Measurements from ENCODE around the gene ETV1.

- no peak for TF ChIP-seq EZH2phosphoT487 (IDR thresholded peaks at IDR 0.05; ENCODE audit: low read depth, severe bottlenecking, unreplicated experiment)
- TF ChIP-seq EZH2 (IDR thresholded peaks at IDR 0.05; ENCODE audit: borderline replicate concordance) = no peak
- TF ChIP-seq, protein P1, sequence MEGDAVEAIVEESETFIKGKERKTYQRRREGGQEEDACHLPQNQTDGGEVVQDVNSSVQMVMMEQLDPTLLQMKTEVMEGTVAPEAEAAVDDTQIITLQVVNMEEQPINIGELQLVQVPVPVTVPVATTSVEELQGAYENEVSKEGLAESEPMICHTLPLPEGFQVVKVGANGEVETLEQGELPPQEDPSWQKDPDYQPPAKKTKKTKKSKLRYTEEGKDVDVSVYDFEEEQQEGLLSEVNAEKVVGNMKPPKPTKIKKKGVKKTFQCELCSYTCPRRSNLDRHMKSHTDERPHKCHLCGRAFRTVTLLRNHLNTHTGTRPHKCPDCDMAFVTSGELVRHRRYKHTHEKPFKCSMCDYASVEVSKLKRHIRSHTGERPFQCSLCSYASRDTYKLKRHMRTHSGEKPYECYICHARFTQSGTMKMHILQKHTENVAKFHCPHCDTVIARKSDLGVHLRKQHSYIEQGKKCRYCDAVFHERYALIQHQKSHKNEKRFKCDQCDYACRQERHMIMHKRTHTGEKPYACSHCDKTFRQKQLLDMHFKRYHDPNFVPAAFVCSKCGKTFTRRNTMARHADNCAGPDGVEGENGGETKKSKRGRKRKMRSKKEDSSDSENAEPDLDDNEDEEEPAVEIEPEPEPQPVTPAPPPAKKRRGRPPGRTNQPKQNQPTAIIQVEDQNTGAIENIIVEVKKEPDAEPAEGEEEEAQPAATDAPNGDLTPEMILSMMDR (IDR thresholded peaks at IDR 0.05; ENCODE audit: poor library complexity) = no peak
These were observed 9.0 kb downstream of the ETV1 start for GRCh38 chr7:13980474-13980873.

All from hepatocyte (in vitro differentiated cells).